Measurements from ENCODE around the gene HMX1. TPM values are rescaled to one million over a fixed set of nuclear protein-coding genes. Genes with fewer than 3 reads are reported as not detected.

Gene HMX1
- total RNA-seq, 2 experiments from 2014 or later: not detected

- Mint-ChIP-seq H3K27ac (no peak overlapping the region), H3K4me3 (no peak overlapping the region), H3K4me1 (no peaks in the 10 kb centered on the region), H3K27me3 (no peaks in the 10 kb centered on the region), H3K36me3 (ENCODE audit: low read depth) (no peaks in the 10 kb centered on the region), H3K9me3 (ENCODE audit: low read depth) (peaks cover 1% of the 10 kb centered on the region)
- CTCF ChIA-PET: no interaction called here
- POLR2A ChIA-PET: no interaction called here
- DNase-seq: no peak
- ATAC-seq: no peak
- intact Hi-C loops (cut with DNase I, micrococcal nuclease): no loop called here
Measured at GRCh38 chr4:8907596-8908205, 36.1 kb upstream of the HMX1 start.

GRCh38 chr4:8906991-8907595 lies 35.5 kb upstream of the HMX1 start:
- H3K4me3 Mint-ChIP-seq: no peak overlapping the region
- ATAC-seq: no peak
- ChIA-PET CTCF (no interaction called here), POLR2A (no interaction called here)
- H3K9me3 Mint-ChIP-seq (ENCODE audit: low read depth): peaks cover 3% of the 10 kb centered on the region
- H3K36me3 Mint-ChIP-seq (ENCODE audit: low read depth): no peaks in the 10 kb centered on the region
- H3K27me3 Mint-ChIP-seq: no peaks in the 10 kb centered on the region
- DNase-seq: no peak
- no peak overlapping the region for H3K27ac Mint-ChIP-seq
- intact Hi-C loops (cut with DNase I, micrococcal nuclease): no loop called here
- H3K4me1 Mint-ChIP-seq: no peaks in the 10 kb centered on the region

GRCh38 chr4:8906668-8906970 lies 35.0 kb upstream of the HMX1 start:
- Mint-ChIP-seq H3K36me3 (ENCODE audit: low read depth) (no peaks in the 10 kb centered on the region), H3K27me3 (no peaks in the 10 kb centered on the region), H3K9me3 (ENCODE audit: low read depth) (peaks cover 7% of the 10 kb centered on the region), H3K4me3 (no peak overlapping the region), H3K4me1 (no peaks in the 10 kb centered on the region), H3K27ac (no peak overlapping the region)
- no peak for ATAC-seq
- intact Hi-C loops (cut with DNase I, micrococcal nuclease): no loop called here
- ChIA-PET POLR2A (no interaction called here), CTCF (no interaction called here)
- DNase-seq: no peak

- Mint-ChIP-seq H3K9me3 (ENCODE audit: low read depth) (peaks cover 10% of the 10 kb centered on the region), H3K4me3 (no peak overlapping the region), H3K27me3 (no peaks in the 10 kb centered on the region), H3K36me3 (ENCODE audit: low read depth) (no peaks in the 10 kb centered on the region), H3K4me1 (no peaks in the 10 kb centered on the region), H3K27ac (no peak overlapping the region)
- ATAC-seq (no peak), DNase-seq (no peak)
- POLR2A ChIA-PET: no interaction called here
- intact Hi-C loops (cut with DNase I, micrococcal nuclease): no loop called here
- CTCF ChIA-PET: no interaction called here
Measured at GRCh38 chr4:8905773-8906667, 34.4 kb upstream of the HMX1 start.

GRCh38 chr4:8905226-8905772 lies 33.7 kb upstream of the HMX1 start:
- H3K27ac Mint-ChIP-seq: no peak overlapping the region
- ChIA-PET CTCF (interaction anchor here (0.9 kb wide), 1 partner anchor 12 kb away, joined by 3 read pairs; no protein-coding TSS in a partner anchor), POLR2A (no interaction called here)
- intact Hi-C loops (cut with DNase I, micrococcal nuclease): no loop called here
- no peaks in the 10 kb centered on the region for H3K27me3 Mint-ChIP-seq
- no peaks in the 10 kb centered on the region for H3K4me1 Mint-ChIP-seq
- H3K9me3 Mint-ChIP-seq (ENCODE audit: low read depth): peaks cover 10% of the 10 kb centered on the region
- no peak for DNase-seq
- no peak for ATAC-seq
- H3K4me3 Mint-ChIP-seq: no peak overlapping the region
- H3K36me3 Mint-ChIP-seq (ENCODE audit: low read depth): no peaks in the 10 kb centered on the region

- intact Hi-C loops (cut with DNase I, micrococcal nuclease): no loop called here
- Mint-ChIP-seq H3K4me3 (no peak overlapping the region), H3K27me3 (no peaks in the 10 kb centered on the region), H3K9me3 (ENCODE audit: low read depth) (peaks cover 10% of the 10 kb centered on the region), H3K4me1 (no peaks in the 10 kb centered on the region), H3K36me3 (ENCODE audit: low read depth) (no peaks in the 10 kb centered on the region), H3K27ac (no peak overlapping the region)
- ATAC-seq (no peak), DNase-seq (no peak)
- ChIA-PET POLR2A (no interaction called here), CTCF (interaction anchor here (0.9 kb wide), 1 partner anchor 13 kb away, joined by 3 read pairs; no protein-coding TSS in a partner anchor)
Measured at GRCh38 chr4:8904666-8905065, 33.0 kb upstream of the HMX1 start.

- no peaks in the 10 kb centered on the region for H3K27me3 Mint-ChIP-seq
- ATAC-seq (no peak), DNase-seq (no peak)
- H3K9me3 Mint-ChIP-seq (ENCODE audit: low read depth): peaks cover 10% of the 10 kb centered on the region
- ChIA-PET CTCF (no interaction called here), POLR2A (no interaction called here)
- no peak overlapping the region for H3K4me3 Mint-ChIP-seq
- H3K36me3 Mint-ChIP-seq (ENCODE audit: low read depth): no peaks in the 10 kb centered on the region
- H3K27ac Mint-ChIP-seq: no peak overlapping the region
- intact Hi-C loops (cut with DNase I, micrococcal nuclease): no loop called here
- no peaks in the 10 kb centered on the region for H3K4me1 Mint-ChIP-seq
Measured at GRCh38 chr4:8904041-8904501, 32.4 kb upstream of the HMX1 start.

- Mint-ChIP-seq H3K9me3 (ENCODE audit: low read depth) (peaks cover 10% of the 10 kb centered on the region), H3K4me1 (no peaks in the 10 kb centered on the region), H3K27me3 (no peaks in the 10 kb centered on the region), H3K4me3 (no peak overlapping the region), H3K36me3 (ENCODE audit: low read depth) (no peaks in the 10 kb centered on the region), H3K27ac (no peak overlapping the region)
- ATAC-seq (no peak), DNase-seq (no peak)
- intact Hi-C loops (cut with DNase I, micrococcal nuclease): no loop called here
- ChIA-PET CTCF (no interaction called here), POLR2A (no interaction called here)
Measured at GRCh38 chr4:8901335-8901734, 29.7 kb upstream of the HMX1 start.

- H3K36me3 Mint-ChIP-seq (ENCODE audit: low read depth): no peaks in the 10 kb centered on the region
- intact Hi-C loops (cut with DNase I, micrococcal nuclease): no loop called here
- H3K9me3 Mint-ChIP-seq (ENCODE audit: low read depth): peaks cover 10% of the 10 kb centered on the region
- ATAC-seq (no peak), DNase-seq (no peak)
- ChIA-PET POLR2A (no interaction called here), CTCF (no interaction called here)
- H3K27ac Mint-ChIP-seq: no peak overlapping the region
- no peaks in the 10 kb centered on the region for H3K4me1 Mint-ChIP-seq
- no peaks in the 10 kb centered on the region for H3K27me3 Mint-ChIP-seq
- no peak overlapping the region for H3K4me3 Mint-ChIP-seq
Measured at GRCh38 chr4:8900588-8900987, 28.9 kb upstream of the HMX1 start.

GRCh38 chr4:8898419-8898818 lies 26.8 kb upstream of the HMX1 start:
- Mint-ChIP-seq H3K9me3 (ENCODE audit: low read depth) (peaks cover 10% of the 10 kb centered on the region), H3K27ac (no peak overlapping the region), H3K4me1 (no peaks in the 10 kb centered on the region), H3K27me3 (peaks cover 11% of the 10 kb centered on the region), H3K36me3 (ENCODE audit: low read depth) (no peaks in the 10 kb centered on the region), H3K4me3 (no peak overlapping the region)
- ChIA-PET POLR2A (no interaction called here), CTCF (no interaction called here)
- DNase-seq (no peak), ATAC-seq (no peak)
- intact Hi-C loops (cut with DNase I, micrococcal nuclease): no loop called here

GRCh38 chr4:8897251-8898167 lies 25.9 kb upstream of the HMX1 start:
- DNase-seq (no peak), ATAC-seq (no peak)
- no peak overlapping the region for H3K27ac Mint-ChIP-seq
- H3K4me1 Mint-ChIP-seq: no peaks in the 10 kb centered on the region
- H3K4me3 Mint-ChIP-seq: no peak overlapping the region
- H3K36me3 Mint-ChIP-seq (ENCODE audit: low read depth): no peaks in the 10 kb centered on the region
- CTCF ChIA-PET: no interaction called here
- intact Hi-C loops (cut with DNase I, micrococcal nuclease): no loop called here
- H3K9me3 Mint-ChIP-seq (ENCODE audit: low read depth): peaks cover 8% of the 10 kb centered on the region
- H3K27me3 Mint-ChIP-seq: peaks cover 17% of the 10 kb centered on the region
- POLR2A ChIA-PET: no interaction called here

Data from activated CD4-positive, alpha-beta T cell treated with anti-CD3 and anti-CD28 coated beads for 36 hours (primary cell).